AG09309 (cell line): ENCODE results near the gene CGREF1.
A peak's percentile ranks its signal among the peaks of the same experiment; 100 is the strongest.

Source experiments
- DNase-seq: peaks from one replicate; pipeline ENCODE4 v3.0.0-alpha.2; 2010; ENCODE audit warnings: low read depth
- H3K4me3 ChIP-seq: 2 replicates; pipeline ENCODE4 v1.5.1; 2011; ENCODE audit warnings: mild to moderate bottlenecking, low read depth, low read length, moderate library complexity; ENCODE audit not compliant: control insufficient read depth
- TF ChIP-seq, protein P1 (sequence below): IDR thresholded peaks from 2 replicates; pipeline ENCODE4 v1.5.1; 2011; ENCODE audit warnings: mild to moderate bottlenecking, low read depth, low read length, inconsistent platforms; ENCODE audit not compliant: insufficient read depth, control insufficient read depth; ENCODE audit errors: missing control alignments

CGREF1 gene, protein sequence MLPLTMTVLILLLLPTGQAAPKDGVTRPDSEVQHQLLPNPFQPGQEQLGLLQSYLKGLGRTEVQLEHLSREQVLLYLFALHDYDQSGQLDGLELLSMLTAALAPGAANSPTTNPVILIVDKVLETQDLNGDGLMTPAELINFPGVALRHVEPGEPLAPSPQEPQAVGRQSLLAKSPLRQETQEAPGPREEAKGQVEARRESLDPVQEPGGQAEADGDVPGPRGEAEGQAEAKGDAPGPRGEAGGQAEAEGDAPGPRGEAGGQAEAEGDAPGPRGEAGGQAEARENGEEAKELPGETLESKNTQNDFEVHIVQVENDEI

DNA sequence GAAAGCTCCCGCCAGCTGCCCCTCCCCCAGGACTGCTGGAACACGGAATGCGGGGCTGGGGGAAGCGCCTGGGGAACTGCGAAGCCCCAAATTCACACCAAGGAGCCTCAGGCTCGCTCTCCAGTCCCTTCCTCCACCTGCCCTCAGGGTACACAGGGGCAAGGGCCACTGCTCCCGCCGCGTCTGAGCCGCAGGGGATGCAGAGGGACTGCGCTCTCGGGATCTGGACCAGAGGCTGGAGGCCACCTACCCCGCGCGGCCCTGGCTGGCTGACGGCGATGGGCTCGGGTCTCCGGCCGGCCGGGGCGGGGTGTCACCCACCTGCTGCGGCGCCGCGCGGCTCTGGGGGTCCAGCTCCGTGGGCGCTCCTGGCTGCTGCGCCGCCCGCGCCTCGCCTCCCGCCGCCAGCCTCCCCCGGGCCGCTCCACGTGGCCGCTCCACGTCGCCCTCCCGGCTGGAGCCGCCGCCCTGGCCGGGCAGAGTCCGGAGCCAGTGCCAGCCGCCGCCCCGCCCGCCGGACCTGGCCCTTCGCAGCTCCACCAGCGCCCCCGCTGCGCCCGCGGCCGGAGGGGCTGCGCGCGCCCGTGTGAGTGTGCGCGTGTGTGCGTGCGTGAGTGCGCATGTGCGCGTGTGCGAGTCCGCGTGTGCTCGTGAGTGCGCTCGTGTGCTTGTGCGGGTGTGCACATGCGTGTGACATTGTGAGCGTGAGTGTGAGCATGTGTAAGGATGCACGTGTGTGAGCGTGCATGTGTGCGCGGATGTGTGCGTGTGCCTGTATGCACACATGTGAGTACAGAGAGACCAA, at the start of gene CGREF1:
Gene CGREF1, minus strand, starts transcription at position 604 of the 805 bp plus-strand sequence. CDS start 14,762 bp downstream, outside the sequence.
- TF ChIP-seq, protein P1, sequence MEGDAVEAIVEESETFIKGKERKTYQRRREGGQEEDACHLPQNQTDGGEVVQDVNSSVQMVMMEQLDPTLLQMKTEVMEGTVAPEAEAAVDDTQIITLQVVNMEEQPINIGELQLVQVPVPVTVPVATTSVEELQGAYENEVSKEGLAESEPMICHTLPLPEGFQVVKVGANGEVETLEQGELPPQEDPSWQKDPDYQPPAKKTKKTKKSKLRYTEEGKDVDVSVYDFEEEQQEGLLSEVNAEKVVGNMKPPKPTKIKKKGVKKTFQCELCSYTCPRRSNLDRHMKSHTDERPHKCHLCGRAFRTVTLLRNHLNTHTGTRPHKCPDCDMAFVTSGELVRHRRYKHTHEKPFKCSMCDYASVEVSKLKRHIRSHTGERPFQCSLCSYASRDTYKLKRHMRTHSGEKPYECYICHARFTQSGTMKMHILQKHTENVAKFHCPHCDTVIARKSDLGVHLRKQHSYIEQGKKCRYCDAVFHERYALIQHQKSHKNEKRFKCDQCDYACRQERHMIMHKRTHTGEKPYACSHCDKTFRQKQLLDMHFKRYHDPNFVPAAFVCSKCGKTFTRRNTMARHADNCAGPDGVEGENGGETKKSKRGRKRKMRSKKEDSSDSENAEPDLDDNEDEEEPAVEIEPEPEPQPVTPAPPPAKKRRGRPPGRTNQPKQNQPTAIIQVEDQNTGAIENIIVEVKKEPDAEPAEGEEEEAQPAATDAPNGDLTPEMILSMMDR = no peak
- DNase-seq = no peak
- peak within 1 kb of the TSS; percentile 47 for H3K4me3 ChIP-seq

GRCh38 chr2:27164960-27165763, 46.2 kb upstream of the CGREF1 start:
- no peak overlapping the region for H3K4me3 ChIP-seq
- TF ChIP-seq, protein P1 = no peak
- DNase-seq = no peak

- TF ChIP-seq, protein P1 = no peak
- no peak overlapping the region for H3K4me3 ChIP-seq
- DNase-seq = no peak
These were observed 43.5 kb upstream of the CGREF1 start for GRCh38 chr2:27162151-27163121.

DNA sequence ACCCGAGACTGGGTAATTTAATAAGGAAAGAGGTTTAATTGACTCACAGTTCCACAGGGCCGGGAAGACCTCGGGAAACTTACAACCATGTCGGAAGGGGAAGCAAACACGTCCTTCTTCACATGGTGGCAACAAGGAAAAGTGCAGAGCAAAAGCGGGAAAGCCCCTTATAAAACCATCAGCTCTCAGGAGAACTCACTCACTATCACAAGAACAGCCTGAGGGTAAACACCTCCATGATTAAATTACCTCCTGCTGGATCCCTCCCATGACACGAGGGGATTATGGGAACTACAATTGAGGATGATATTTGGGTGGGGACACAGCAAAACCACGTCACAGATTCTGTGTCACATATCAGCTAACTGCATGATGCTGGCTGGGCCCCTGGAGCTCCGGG, 41.3 kb upstream of the CGREF1 start:
- TF ChIP-seq, protein P1 = no peak
- DNase-seq = no peak

DNA sequence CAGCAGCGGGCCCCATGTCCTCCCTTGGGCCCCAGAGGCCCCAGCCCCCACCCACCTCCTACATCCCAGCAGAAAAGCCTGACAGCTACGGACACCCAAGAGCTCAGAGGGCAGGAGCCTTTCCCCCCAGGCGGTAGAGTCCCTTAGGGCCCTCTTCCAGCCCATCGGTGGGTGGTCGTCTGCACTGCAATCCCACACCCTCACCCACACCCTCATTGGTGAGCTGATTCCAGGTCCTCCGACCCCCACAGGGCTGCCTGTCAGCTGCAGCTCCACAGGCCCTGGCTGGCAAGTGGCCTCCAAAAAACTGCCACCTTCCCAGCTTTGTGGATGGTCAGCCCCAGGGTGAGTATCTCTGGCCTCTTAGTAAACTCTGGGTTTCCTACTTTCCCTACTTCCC, 40.3 kb upstream of the CGREF1 start:
- TF ChIP-seq, protein P1 = no peak
- H3K4me3 ChIP-seq = no peak overlapping the region
- no peak for DNase-seq

More for the DNA sequence above, 41.3 kb upstream of the CGREF1 start:
- H3K4me3 ChIP-seq = no peak overlapping the region
